Activated naive CD4-positive, alpha-beta T cell treated with anti-CD3 and anti-CD28 coated beads, Interleukin-2, amount 50 U/mL, for 72 hours (primary cell): ENCODE measurements around the gene ZDHHC18. TPM values are rescaled to one million over a fixed set of nuclear protein-coding genes. Genes with fewer than 3 reads are reported as not detected.
"Not testable (repeated sequence)": the region's sequence is repeated elsewhere in the genome, so short reads cannot be mapped to it uniquely, and the experiment has no call there.

Source experiments
- ATAC-seq, 2 donors: fragments of 150-1000 bp; cut with Tn5 transposase; 2 replicates each; pipeline ENCODE4 v1.10.0; 2021; ENCODE audit warnings: mild to moderate bottlenecking in 2 of 2, moderate library complexity in 2 of 2
- DNase-seq, 2 donors: peaks; one replicate each; pipeline ENCODE4 v3.0.0; 2021 to 2022; ENCODE audit warnings: low spot score in 2 of 2
- H3K27ac Mint-ChIP-seq, 2 donors: one replicate each; pipeline ENCODE4 v1.8.0; 2022; ENCODE audit warnings: mild to moderate bottlenecking in 2 of 2, mixed read lengths in 2 of 2
- H3K36me3 Mint-ChIP-seq, 2 donors: one replicate each; pipeline ENCODE4 v1.8.0; 2022; ENCODE audit warnings: mixed read lengths in 2 of 2
- H3K9me3 Mint-ChIP-seq, 2 donors: one replicate each; pipeline ENCODE4 v1.8.0; 2022; ENCODE audit warnings: mixed read lengths in 2 of 2
- total RNA-seq, 2 donors: library from RNA; stranded (reverse); gene quantifications; one replicate each; pipeline ENCODE4 v1.2.3, GENCODE V29; 2022

ZDHHC18 gene
- total RNA-seq, 2 donors from 2014 or later: 37.8 to 59.5 TPM

DNA sequence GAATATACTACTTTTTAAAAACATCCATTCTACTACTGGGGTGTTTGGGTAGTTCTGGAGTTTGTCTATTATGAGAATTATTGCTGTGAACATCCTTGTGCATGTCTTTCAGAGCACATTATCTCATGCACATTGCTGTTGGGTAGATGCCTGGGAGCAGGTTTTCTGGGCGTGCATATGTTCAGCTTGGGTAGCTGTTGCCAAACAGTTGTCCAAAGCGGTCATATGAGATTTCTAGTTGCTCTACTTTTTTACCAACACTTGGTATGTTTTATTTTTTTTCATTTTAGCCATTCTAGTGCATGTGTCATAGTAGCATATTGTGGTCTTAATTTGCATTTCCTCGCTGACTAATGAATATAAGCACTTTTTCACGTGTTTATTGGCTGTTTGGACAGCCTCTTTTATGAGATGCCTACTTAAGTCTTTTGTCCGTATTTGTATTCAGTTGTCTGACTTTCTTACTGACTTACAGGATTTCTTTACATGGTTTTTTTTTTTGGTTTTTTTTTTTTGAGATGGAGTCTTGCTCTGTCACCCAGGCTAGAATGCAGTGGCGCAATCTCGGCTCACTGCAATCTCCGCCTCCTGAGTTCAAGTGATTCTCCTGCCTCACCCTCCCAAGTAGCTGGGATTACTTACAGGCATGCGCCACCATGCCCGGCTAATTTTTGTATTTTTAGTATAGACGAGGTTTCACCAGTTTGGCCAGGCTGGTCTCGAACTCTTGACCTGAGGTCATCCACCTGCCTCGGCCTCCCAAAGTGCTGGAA, 18.1 kb downstream of the ZDHHC18 start:
- no peak overlapping the region for H3K27ac Mint-ChIP-seq
- no peaks in the 10 kb centered on the region for H3K9me3 Mint-ChIP-seq
- DNase-seq: no peak
- peaks cover 10 to 11% of the 10 kb centered on the region in 2 donors for H3K36me3 Mint-ChIP-seq
- no peak for ATAC-seq

DNA sequence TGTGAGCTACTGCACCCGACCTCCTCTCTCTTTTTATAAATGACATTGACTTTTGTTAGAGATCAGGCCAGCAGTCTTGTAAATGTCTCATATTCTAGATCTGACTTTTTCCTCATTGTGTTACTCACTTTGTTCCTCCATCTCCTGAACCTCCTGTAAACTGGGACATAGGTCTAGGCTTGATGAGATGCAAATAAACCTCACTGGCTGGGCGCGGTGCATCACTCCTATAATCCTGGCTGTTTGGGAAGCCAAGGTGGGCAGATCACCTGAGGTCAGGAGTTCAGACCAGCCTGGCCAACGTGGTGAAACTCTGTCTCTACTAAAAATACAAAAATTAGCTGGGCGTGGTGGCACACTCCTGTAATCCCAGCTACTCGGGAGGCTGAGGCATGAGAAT, 21.3 kb downstream of the ZDHHC18 start:
- not testable (repeated sequence) for H3K9me3 Mint-ChIP-seq, DNase-seq, ATAC-seq
- Mint-ChIP-seq H3K36me3 (peaks cover 20 to 29% of the 10 kb centered on the region in 2 donors), H3K27ac (peak overlapping the region; percentile 7 to 95)

- Mint-ChIP-seq H3K36me3 (peaks cover 23 to 32% of the 10 kb centered on the region in 2 donors), H3K27ac (peak overlapping the region; percentile 23 to 74), H3K9me3 (no peaks in the 10 kb centered on the region)
- ATAC-seq (no peak), DNase-seq (no peak)
These were observed 22.0 kb downstream of the ZDHHC18 start for GRCh38 chr1:26848499-26848898.

- H3K27ac Mint-ChIP-seq: peak overlapping the region; percentile 23 to 62
- H3K36me3 Mint-ChIP-seq: peaks cover 23 to 32% of the 10 kb centered on the region in 2 donors
- peak in 1 of 2 donors; percentile 78 for ATAC-seq
- no peaks in the 10 kb centered on the region for H3K9me3 Mint-ChIP-seq
- DNase-seq: peak in 1 of 2 donors; percentile 60
These were observed 22.7 kb downstream of the ZDHHC18 start for GRCh38 chr1:26848941-26849774.

DNA sequence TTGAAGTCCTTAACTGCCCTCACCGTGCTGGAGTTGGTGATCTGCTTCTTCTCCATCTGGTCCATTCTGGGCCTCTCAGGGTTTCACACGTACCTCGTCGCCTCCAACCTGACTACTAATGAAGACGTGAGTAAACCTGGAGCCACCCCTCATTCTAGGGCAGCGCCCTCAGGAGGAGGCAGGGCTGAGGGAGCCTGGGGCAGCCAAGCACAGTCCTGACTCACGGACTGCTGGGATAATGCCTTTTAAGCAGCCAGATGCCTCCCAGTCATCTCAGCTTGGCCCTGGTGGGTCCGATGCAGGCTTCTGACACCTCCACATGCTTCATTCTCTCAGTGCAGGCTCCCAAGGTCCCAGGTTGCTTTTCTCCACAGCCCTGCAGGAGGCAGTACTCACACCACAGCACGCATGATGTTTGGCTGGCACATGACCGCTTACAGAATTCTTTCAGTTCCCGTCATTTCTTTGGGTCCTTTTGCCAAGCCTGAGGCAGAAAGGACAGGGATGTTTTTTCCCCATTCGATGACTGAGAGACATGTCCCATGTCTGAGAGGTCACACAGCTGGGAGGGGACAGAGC, 24.7 kb downstream of the ZDHHC18 start:
- no peak for ATAC-seq
- H3K36me3 Mint-ChIP-seq: peaks cover 23 to 32% of the 10 kb centered on the region in 2 donors
- H3K9me3 Mint-ChIP-seq: no peaks in the 10 kb centered on the region

DNA sequence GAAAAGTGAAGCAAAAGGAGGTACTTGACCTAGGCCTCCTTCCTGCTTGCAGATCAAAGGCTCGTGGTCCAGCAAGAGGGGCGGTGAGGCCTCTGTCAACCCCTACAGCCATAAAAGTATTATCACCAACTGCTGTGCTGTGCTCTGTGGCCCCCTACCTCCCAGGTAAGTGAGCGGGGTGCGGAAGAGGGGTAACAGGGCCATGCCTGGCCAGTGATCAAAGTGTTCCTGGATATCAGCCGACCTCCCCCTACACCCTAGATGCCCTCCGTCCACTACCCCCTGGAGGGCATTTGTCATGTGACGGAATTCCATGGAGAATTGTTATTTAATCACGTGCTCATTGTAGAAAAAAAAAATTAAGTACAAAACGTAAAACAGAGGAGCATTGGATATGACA, 26.2 kb downstream of the ZDHHC18 start:
- H3K27ac Mint-ChIP-seq: peak overlapping the region in 1 of 2 donors; percentile 60
- peaks cover 17 to 28% of the 10 kb centered on the region in 2 donors for H3K36me3 Mint-ChIP-seq
- DNase-seq (no peak), ATAC-seq (no peak)
- no peaks in the 10 kb centered on the region for H3K9me3 Mint-ChIP-seq

More for the DNA sequence above, 24.7 kb downstream of the ZDHHC18 start:
- DNase-seq: no peak
- H3K27ac Mint-ChIP-seq: peak overlapping the region in 1 of 2 donors; percentile 31

GRCh38 chr1:26853156-26853555, 26.7 kb downstream of the ZDHHC18 start:
- H3K36me3 Mint-ChIP-seq: peaks cover 15 to 27% of the 10 kb centered on the region in 2 donors
- H3K27ac Mint-ChIP-seq: peak overlapping the region in 1 of 2 donors; percentile 47
- no peaks in the 10 kb centered on the region for H3K9me3 Mint-ChIP-seq
- DNase-seq (peak; percentile 68 to 83), ATAC-seq (peak; percentile 76 to 80)

DNA sequence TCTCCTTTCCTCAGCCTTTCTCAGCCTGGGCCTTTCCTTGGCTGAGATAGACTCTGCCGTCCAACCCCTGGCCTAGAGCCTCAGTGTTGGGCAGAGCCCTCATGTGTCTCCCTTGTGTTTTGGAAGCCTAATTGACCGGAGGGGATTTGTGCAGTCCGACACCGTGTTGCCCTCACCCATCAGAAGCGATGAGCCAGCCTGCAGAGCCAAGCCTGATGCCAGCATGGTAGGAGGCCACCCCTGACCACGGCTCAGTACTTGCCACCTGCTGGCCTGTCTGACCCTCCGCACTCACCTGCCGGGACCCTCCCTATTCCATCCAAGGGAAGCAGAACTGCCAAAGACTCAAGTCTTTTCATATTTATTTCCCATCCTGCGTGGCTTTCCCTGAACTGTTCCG, 27.1 kb downstream of the ZDHHC18 start:
- Mint-ChIP-seq H3K27ac (peak overlapping the region in 1 of 2 donors; percentile 47), H3K36me3 (peaks cover 15 to 23% of the 10 kb centered on the region in 2 donors), H3K9me3 (no peaks in the 10 kb centered on the region)
- ATAC-seq: no peak
- no peak for DNase-seq

- Mint-ChIP-seq H3K27ac (peak overlapping the region in 1 of 2 donors; percentile 81), H3K9me3 (no peaks in the 10 kb centered on the region), H3K36me3 (peaks cover 11 to 18% of the 10 kb centered on the region in 2 donors)
- no peak for ATAC-seq
- no peak for DNase-seq
These were observed 28.4 kb downstream of the ZDHHC18 start for GRCh38 chr1:26854906-26855305.

DNA sequence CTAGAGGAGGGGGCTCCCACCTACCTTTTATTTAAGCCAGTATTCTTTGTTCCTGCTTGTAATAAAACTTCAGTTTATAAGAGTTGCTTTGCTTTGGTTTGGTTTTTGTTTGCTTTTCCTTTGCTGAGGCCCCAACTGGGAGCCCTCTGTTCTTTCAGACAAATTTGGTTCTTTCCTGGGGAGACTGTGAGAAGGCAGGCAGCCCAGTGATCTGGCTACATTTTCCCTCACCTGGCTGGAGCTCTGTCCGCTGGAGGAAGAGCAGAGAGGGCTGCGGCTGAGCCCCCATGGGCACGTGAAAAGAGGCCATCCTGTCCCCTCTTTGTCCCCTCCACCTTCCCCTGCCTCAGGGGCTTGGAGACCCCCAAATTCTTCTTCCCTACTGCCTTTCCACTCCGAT, 29.1 kb downstream of the ZDHHC18 start:
- H3K9me3 Mint-ChIP-seq: no peaks in the 10 kb centered on the region
- H3K36me3 Mint-ChIP-seq: peaks cover 11 to 15% of the 10 kb centered on the region in 2 donors
- no peak for ATAC-seq
- peak overlapping the region; percentile 22 to 92 for H3K27ac Mint-ChIP-seq
- no peak for DNase-seq

GRCh38 chr1:26856181-26856580, 29.7 kb downstream of the ZDHHC18 start:
- ATAC-seq (no peak), DNase-seq (no peak)
- Mint-ChIP-seq H3K27ac (peak overlapping the region; percentile 22 to 36), H3K9me3 (no peaks in the 10 kb centered on the region), H3K36me3 (peaks cover 11 to 15% of the 10 kb centered on the region in 2 donors)

DNA sequence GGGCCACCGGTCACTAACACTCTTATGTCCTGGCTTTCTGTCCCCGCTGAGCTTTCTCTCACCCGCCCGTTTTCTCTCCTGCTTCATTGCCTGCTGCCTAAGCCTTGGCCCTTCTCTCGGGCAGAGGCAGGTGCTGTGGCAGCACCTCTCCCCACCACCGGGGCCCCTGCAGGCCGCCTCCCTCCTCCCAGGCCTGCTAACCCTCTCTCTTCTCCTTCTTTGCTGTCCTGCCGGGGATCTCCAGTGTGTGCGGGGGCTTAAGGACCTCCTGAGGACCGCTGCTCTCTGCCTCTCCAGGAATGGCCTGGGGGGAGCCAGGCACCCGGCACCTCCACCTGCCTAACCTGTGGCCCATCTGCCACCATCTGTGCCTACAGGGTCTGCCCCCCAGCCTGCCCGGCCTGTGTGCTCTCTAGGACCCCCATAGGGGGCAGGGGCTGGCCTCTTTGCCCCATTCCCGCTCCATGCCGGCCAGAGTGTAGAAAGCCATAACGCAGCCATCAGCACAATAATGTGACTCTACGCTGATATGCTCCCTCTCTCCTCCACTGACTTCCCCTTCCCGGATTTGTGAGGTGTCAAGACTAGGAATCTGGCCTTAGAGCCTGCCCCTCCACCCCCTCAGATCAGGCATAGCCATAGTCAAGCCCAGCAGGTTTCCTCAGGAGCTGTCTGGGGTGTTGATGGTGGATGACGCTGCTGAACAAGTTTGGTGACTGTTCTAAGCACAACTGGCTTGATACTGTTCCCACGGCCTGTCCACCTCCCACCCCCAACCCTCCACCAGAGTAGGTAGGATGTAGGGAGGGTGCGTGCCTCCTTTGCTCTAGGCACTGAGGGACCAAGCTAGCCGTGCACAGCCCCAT, 30.3 kb downstream of the ZDHHC18 start:
- Mint-ChIP-seq H3K36me3 (peaks cover 6 to 10% of the 10 kb centered on the region in 2 donors), H3K9me3 (no peaks in the 10 kb centered on the region), H3K27ac (peak overlapping the region; percentile 22 to 79)
- DNase-seq: no peak
- ATAC-seq: no peak

- no peaks in the 10 kb centered on the region for H3K9me3 Mint-ChIP-seq
- peaks cover 5% of the 10 kb centered on the region in 2 donors for H3K36me3 Mint-ChIP-seq
- ATAC-seq: no peak
- H3K27ac Mint-ChIP-seq: peak overlapping the region; percentile 48 to 88
- DNase-seq: no peak
These were observed 31.1 kb downstream of the ZDHHC18 start for GRCh38 chr1:26857473-26858060.

- DNase-seq: no peak
- no peak for ATAC-seq
- H3K27ac Mint-ChIP-seq: peak overlapping the region; percentile 48 to 88
- peaks cover 0 to 3% of the 10 kb centered on the region in 2 donors for H3K36me3 Mint-ChIP-seq
- H3K9me3 Mint-ChIP-seq: no peaks in the 10 kb centered on the region
These were observed 31.7 kb downstream of the ZDHHC18 start for GRCh38 chr1:26858160-26858559.

DNA sequence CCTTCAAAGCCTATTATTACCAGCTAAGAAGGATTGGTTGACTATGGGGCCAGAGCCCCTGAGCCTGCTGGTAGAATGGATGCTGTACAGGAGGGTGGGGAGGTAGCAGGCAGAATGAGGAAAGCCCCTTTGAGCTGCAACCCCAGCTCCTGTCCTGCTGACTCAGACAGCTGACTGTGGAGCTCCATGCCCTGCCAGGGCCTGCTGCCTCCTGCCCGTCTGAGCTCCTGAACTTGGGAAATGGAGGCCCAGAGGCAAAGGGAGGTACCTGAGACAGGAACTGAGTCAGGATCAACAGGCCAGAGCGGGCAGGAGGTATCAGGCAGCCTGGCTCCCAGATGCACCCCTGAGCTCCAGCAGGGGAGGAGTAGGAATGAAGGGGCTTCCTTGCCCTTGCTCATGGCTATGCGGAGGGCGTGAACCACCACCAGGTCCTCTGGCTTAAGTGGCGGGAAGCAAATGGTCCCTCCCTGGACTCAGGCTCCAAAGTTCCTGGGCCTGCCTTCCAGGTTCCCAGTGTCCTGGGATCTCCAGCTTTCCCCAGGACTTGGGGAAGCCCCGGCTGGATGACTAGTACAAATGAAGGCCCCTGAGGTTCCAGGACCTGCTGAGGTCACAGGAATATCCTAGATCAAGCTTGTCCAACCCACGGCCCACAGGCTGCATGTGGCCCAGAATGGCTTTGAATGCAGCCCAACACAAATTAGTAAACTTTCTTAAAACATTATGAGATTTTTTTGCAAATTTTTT, 32.6 kb downstream of the ZDHHC18 start:
- peak overlapping the region; percentile 48 to 88 for H3K27ac Mint-ChIP-seq
- no peak for ATAC-seq
- H3K9me3 Mint-ChIP-seq: no peaks in the 10 kb centered on the region
- DNase-seq: no peak
- H3K36me3 Mint-ChIP-seq: peaks cover 0 to 6% of the 10 kb centered on the region in 2 donors
